Measurements from ENCODE around the gene TMEM178B. TPM values are rescaled to one million over a fixed set of nuclear protein-coding genes. Genes with fewer than 3 reads are reported as not detected.
"Not testable (repeated sequence)": the region's sequence is repeated elsewhere in the genome, so short reads cannot be mapped to it uniquely, and the experiment has no call there.

Gene TMEM178B
- total and polyA plus RNA-seq, 8 donors, result 0.42 to 3.0 (median 2.1) TPM

- no peak for FAIRE-seq
- intact Hi-C loops (cut with DNase I), result no loop called here
- no peak for ATAC-seq
- H3K27ac ChIP-seq, result no peak overlapping the region
- H3K36me3 ChIP-seq, result no peaks in the 10 kb centered on the region
- WGBS, 2 donors, result 91 to 95% methylated on average over 2 of the region's 2 CpGs
- H3K27me3 ChIP-seq, result no peaks in the 10 kb centered on the region
- H3K9me3 ChIP-seq, result no peaks in the 10 kb centered on the region
- no peaks in the 10 kb centered on the region for H3K4me1 ChIP-seq
- no peak overlapping the region for H3K4me3 ChIP-seq
- DNase-seq, result no peak
- TF ChIP-seq CTCF (IDR thresholded peaks at IDR 0.05), result no peak
These were observed 304.5 kb downstream of the TMEM178B start for GRCh38 chr7:141378405-141378804.

GRCh38 chr7:141381794-141382427 lies 308.0 kb downstream of the TMEM178B start:
- no peaks in the 10 kb centered on the region for H3K27me3 ChIP-seq
- DNase-seq, result no peak
- H3K4me3 ChIP-seq, result no peak overlapping the region
- H3K36me3 ChIP-seq, result no peaks in the 10 kb centered on the region
- H3K9me3 ChIP-seq, result no peaks in the 10 kb centered on the region
- H3K4me1 ChIP-seq, result no peaks in the 10 kb centered on the region
- 43 to 53% methylated on average over 3 of the region's 3 CpGs for WGBS, 2 donors
- intact Hi-C loops (cut with DNase I), result loop anchor here in 1 of 3 donors (10.0 kb wide), 1 partner anchor 63 kb away; no protein-coding TSS in a partner anchor
- ATAC-seq, result peak in 2 of 4 donors; percentile 59 to 72
- H3K27ac ChIP-seq, result no peak overlapping the region
- FAIRE-seq, result no peak
- TF ChIP-seq CTCF (IDR thresholded peaks at IDR 0.05), result no peak

GRCh38 chr7:141383356-141383755 lies 309.5 kb downstream of the TMEM178B start:
- WGBS, 2 donors, result 79 to 80% methylated on average over 3 of the region's 3 CpGs

GRCh38 chr7:141386881-141387280 lies 313.0 kb downstream of the TMEM178B start:
- Histone ChIP-seq H3K36me3 (no peaks in the 10 kb centered on the region), H3K9me3 (no peaks in the 10 kb centered on the region), H3K4me1 (no peaks in the 10 kb centered on the region), H3K4me3 (no peak overlapping the region), H3K27me3 (no peaks in the 10 kb centered on the region), H3K27ac (no peak overlapping the region)
- FAIRE-seq (no peak), ATAC-seq (no peak), DNase-seq (no peak)
- WGBS, 2 donors, result 89 to 100% methylated on average over 1 of the region's 1 CpG
- intact Hi-C loops (cut with DNase I), result loop anchor here in 1 of 3 donors (10.0 kb wide), 1 partner anchor 58 kb away; no protein-coding TSS in a partner anchor
- TF ChIP-seq CTCF (IDR thresholded peaks at IDR 0.05), result no peak

More at GRCh38 chr7:141383356-141383755, 309.5 kb downstream of the TMEM178B start:
- FAIRE-seq, H3K4me3 ChIP-seq, H3K36me3 ChIP-seq, H3K27ac ChIP-seq, ATAC-seq, H3K27me3 ChIP-seq, H3K4me1 ChIP-seq, H3K9me3 ChIP-seq, DNase-seq: not testable (repeated sequence)
- intact Hi-C loops (cut with DNase I), result loop anchor here in 1 of 3 donors (10.0 kb wide), 1 partner anchor 61 kb away; no protein-coding TSS in a partner anchor

- no peak for DNase-seq
- Histone ChIP-seq H3K27me3 (no peaks in the 10 kb centered on the region), H3K9me3 (no peaks in the 10 kb centered on the region), H3K4me1 (no peaks in the 10 kb centered on the region), H3K4me3 (no peak overlapping the region), H3K27ac (no peak overlapping the region), H3K36me3 (no peaks in the 10 kb centered on the region)
- ATAC-seq, result peak in 2 of 4 donors; percentile 63 to 67
- FAIRE-seq, result no peak
- no peak for TF ChIP-seq CTCF (IDR thresholded peaks at IDR 0.05)
- intact Hi-C loops (cut with DNase I), result loop anchor here in 1 of 3 donors (10.0 kb wide), 1 partner anchor 57 kb away; no protein-coding TSS in a partner anchor
- WGBS, 2 donors, result 67 to 76% methylated on average over 14 of the region's 14 CpGs
These were observed 313.8 kb downstream of the TMEM178B start for GRCh38 chr7:141387521-141388217.
